WERI-Rb-1 (cell line): ENCODE measurements around the gene PIK3C2B.

Source experiments
- DNase-seq: peaks from one replicate; pipeline ENCODE4 v3.0.0-alpha.2; 2020
- H3K27ac ChIP-seq: fragments of 250-450 bp; sonication (Bioruptor Pico); 2 replicates; pipeline ENCODE4 v1.5.1; 2020; ENCODE audit warnings: mild to moderate bottlenecking, moderate library complexity
- H3K27me3 ChIP-seq: fragments of 250-450 bp; sonication (Bioruptor Pico); 2 replicates; pipeline ENCODE4 v1.5.1; 2021; ENCODE audit warnings: mild to moderate bottlenecking, low read depth, moderate library complexity; ENCODE audit not compliant: insufficient read depth, severe bottlenecking
- H3K36me3 ChIP-seq: fragments of 250-450 bp; sonication (Bioruptor Pico); 2 replicates; pipeline ENCODE4 v1.5.1; 2020; ENCODE audit warnings: mild to moderate bottlenecking, moderate library complexity
- H3K4me3 ChIP-seq: 2 replicates; pipeline ENCODE4 v1.5.1; 2011; ENCODE audit warnings: low read depth, mild to moderate bottlenecking, control low read depth, low read length
- H3K9me3 ChIP-seq: fragments of 250-450 bp; sonication (Bioruptor Pico); 2 replicates; pipeline ENCODE4 v1.5.1; 2021; ENCODE audit warnings: mild to moderate bottlenecking, moderate library complexity; ENCODE audit not compliant: severe bottlenecking
- CTCF ChIP-seq: IDR thresholded peaks from 2 replicates; pipeline ENCODE4 v1.5.1; 2011; ENCODE audit warnings: low read depth, mild to moderate bottlenecking, control low read depth, inconsistent platforms, low read length

Gene PIK3C2B

GRCh38 chr1:204466416-204467405 is 27.9 kb downstream of the PIK3C2B start:
- H3K27ac ChIP-seq = no peak overlapping the region

GRCh38 chr1:204465546-204466415 is 28.8 kb downstream of the PIK3C2B start:
- peaks cover 8% of the 10 kb centered on the region for H3K9me3 ChIP-seq
- no peak overlapping the region for H3K4me3 ChIP-seq
- no peak overlapping the region for H3K27ac ChIP-seq
- no peak for TF ChIP-seq CTCF
- no peaks in the 10 kb centered on the region for H3K36me3 ChIP-seq
- DNase-seq = peak; percentile 56
- H3K27me3 ChIP-seq = no peaks in the 10 kb centered on the region

More at GRCh38 chr1:204466416-204467405, 27.9 kb downstream of the PIK3C2B start:
- no peaks in the 10 kb centered on the region for H3K27me3 ChIP-seq
- peaks cover 8% of the 10 kb centered on the region for H3K9me3 ChIP-seq
- no peaks in the 10 kb centered on the region for H3K36me3 ChIP-seq
- H3K4me3 ChIP-seq = no peak overlapping the region
- DNase-seq = no peak
- TF ChIP-seq CTCF = no peak

- Histone ChIP-seq H3K27ac (no peak overlapping the region), H3K9me3 (peaks cover 2% of the 10 kb centered on the region), H3K36me3 (no peaks in the 10 kb centered on the region), H3K4me3 (no peak overlapping the region), H3K27me3 (no peaks in the 10 kb centered on the region)
- TF ChIP-seq CTCF = no peak
- no peak for DNase-seq
Measured at GRCh38 chr1:204464701-204465100, 29.9 kb downstream of the PIK3C2B start.

GRCh38 chr1:204464187-204464631 is 30.4 kb downstream of the PIK3C2B start:
- Histone ChIP-seq H3K9me3 (no peaks in the 10 kb centered on the region), H3K4me3 (no peak overlapping the region), H3K27me3 (no peaks in the 10 kb centered on the region), H3K36me3 (no peaks in the 10 kb centered on the region), H3K27ac (no peak overlapping the region)
- no peak for DNase-seq
- TF ChIP-seq CTCF = no peak

GRCh38 chr1:204463125-204464060 is 31.2 kb downstream of the PIK3C2B start:
- no peaks in the 10 kb centered on the region for H3K9me3 ChIP-seq
- no peak overlapping the region for H3K4me3 ChIP-seq
- no peaks in the 10 kb centered on the region for H3K27me3 ChIP-seq
- no peak for TF ChIP-seq CTCF
- H3K36me3 ChIP-seq = no peaks in the 10 kb centered on the region
- DNase-seq = no peak
- H3K27ac ChIP-seq = no peak overlapping the region
